Fibroblast of lung (primary cell): ENCODE measurements around the gene IFITM5.

ENCODE experiments used
- EZH2 ChIP-seq: IDR thresholded peaks from 2 replicates; pipeline ENCODE4 v1.5.1; 2012; ENCODE audit warnings: low read length, control low read depth, mild to moderate bottlenecking; ENCODE audit errors: missing control alignments
- TF ChIP-seq, protein P1 (sequence below), 2 donors: IDR thresholded peaks in 1 of 2; conservative IDR thresholded peaks in 1 of 2; 1 replicate in 1 of 2; 2 replicates in 1 of 2; pipeline ENCODE4 v1.5.1; 2011 to 2012; ENCODE audit warnings: low read length in 2 of 2, control low read depth in 1 of 2, inconsistent platforms in 1 of 2, low read depth in 1 of 2, mild to moderate bottlenecking in 1 of 2

DNA sequence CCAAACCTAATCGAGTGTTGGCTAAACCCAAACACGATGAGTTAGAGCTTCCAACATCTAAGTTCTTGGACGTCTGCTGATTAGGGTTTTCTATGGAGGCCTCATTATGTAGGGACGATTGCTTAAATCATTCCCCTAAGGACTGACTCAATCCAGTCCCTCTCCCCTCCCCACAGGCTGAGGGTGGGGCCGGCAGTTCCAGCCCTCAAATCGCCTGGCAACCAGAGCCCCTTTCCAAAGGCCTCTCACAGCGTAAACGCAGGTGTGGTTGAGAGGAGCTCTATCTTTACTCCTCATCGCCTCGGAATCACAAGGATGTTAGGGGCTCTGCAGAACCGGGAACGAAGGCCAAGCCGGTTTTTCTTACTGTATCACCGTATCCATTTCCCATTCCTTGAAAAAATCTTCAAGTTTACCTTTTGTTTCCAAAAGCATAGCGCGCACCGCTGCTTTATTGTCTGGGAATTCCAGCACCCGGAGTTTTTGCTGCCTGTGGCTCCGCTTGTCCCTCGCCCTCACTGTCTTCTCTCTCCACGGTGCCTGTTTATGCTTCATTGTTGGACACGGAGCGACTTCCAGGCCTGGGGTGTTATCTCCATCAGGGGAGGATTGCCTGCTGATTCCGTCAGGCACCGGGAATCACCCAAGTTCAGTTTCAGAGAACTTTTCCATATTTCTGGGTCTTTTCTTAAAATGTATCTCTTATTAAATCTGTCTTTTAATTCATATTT lies 35.1 kb upstream of the IFITM5 start:
- no peak for TF ChIP-seq EZH2
- TF ChIP-seq, protein P1, sequence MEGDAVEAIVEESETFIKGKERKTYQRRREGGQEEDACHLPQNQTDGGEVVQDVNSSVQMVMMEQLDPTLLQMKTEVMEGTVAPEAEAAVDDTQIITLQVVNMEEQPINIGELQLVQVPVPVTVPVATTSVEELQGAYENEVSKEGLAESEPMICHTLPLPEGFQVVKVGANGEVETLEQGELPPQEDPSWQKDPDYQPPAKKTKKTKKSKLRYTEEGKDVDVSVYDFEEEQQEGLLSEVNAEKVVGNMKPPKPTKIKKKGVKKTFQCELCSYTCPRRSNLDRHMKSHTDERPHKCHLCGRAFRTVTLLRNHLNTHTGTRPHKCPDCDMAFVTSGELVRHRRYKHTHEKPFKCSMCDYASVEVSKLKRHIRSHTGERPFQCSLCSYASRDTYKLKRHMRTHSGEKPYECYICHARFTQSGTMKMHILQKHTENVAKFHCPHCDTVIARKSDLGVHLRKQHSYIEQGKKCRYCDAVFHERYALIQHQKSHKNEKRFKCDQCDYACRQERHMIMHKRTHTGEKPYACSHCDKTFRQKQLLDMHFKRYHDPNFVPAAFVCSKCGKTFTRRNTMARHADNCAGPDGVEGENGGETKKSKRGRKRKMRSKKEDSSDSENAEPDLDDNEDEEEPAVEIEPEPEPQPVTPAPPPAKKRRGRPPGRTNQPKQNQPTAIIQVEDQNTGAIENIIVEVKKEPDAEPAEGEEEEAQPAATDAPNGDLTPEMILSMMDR (conservative IDR thresholded peaks at IDR 0.05 in 1 of 2, IDR thresholded peaks at IDR 0.05 in 1 of 2; ENCODE audit: low read depth in 1 of 2, low read length in 2 of 2), result no peak
